Measurements from ENCODE around the gene FHL2.
A peak's percentile ranks its signal among the peaks of the same experiment; 100 is the strongest.

FHL2 gene

DNA sequence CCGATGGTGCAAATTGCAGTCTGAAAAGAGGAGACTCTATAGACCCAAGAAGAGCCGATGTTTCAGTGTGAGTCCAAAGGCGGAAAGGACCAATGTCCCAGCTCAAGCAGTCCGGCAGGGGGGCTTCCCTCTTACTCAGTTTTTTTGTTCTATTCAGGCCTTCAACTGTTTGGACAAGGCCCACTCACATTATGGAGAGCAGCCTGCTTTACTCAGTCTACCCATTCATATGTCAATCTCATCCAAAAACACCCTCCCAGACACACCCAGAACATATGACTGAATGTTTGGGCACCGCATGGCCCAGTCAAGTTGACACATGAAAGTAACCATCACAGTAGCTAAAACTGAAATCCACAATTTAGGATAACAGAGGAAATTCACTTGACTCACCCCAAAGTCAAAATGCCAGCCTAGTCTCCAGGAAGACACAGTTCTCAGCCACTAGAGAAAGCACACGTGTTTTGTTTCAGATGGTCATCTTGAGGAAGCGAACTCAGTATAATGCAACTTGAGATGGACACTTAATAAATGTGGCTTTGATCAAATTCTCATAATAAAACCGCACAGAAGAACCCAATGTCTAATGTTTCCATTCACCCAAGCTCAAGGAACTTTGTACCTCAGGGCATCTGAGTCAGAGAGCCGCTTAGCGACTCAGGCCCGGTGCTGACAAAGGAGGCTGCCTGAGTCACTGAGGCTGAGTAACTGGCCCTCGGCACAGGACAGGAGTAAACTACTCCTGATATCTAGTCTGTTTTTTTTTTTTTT lies 2.4 kb downstream of the FHL2 start:
- peak; percentile 82 to 86 for DNase-seq

DNA sequence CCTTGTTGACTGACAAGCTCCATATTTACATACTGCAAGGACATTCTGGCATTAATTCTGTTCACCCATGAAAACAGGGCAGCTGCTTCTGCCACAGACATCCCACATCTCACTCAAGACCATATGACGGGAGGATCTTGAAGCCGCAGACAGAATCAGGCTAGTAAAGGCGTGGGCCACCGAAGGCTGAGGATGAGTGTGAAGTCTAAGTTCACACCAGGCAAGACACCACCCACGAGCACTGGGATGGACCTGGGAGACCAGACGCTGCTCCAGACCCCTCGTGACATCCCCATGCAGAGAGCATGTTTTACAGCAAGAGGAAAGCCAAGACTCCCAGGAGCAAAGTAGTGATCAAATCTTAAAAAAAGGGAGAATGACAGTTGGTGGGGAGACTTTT lies 3.2 kb downstream of the FHL2 start:
- no peak for DNase-seq

GRCh38 chr2:105394951-105395611 lies 3.8 kb downstream of the FHL2 start:
- DNase-seq = no peak

GRCh38 chr2:105393373-105394055 lies 5.3 kb downstream of the FHL2 start:
- no peak for DNase-seq

GRCh38 chr2:105391763-105392662 lies 6.8 kb downstream of the FHL2 start:
- no peak for DNase-seq

DNA sequence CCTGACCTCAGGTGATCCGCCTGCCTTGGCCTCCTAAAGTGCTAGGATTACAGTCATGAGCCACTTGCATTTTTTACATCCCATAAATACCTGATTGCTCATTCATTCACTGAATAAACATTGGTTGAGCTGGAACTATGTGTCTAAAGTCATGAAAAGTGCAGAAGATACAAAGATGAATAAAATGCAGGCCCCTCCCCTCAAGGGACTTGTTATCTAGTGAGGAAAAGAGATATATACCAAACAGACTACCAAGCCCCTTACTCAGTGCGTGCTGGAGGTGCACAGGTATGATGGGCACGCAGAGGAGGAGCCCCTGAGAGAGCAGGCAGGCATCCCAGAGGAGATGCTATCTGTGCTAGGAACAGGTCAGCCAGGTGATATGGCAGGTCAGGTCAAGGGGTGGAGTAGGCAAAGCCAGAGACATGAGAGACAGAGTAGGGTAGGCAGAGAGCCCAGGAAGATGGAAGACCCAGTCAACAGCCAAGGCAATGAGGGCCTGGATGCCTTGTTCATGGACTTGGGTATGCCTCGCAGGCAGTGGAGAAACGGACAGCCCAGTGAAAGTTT lies 7.7 kb downstream of the FHL2 start:
- peak in 1 of 2 experiments; percentile 15 for DNase-seq

DNA sequence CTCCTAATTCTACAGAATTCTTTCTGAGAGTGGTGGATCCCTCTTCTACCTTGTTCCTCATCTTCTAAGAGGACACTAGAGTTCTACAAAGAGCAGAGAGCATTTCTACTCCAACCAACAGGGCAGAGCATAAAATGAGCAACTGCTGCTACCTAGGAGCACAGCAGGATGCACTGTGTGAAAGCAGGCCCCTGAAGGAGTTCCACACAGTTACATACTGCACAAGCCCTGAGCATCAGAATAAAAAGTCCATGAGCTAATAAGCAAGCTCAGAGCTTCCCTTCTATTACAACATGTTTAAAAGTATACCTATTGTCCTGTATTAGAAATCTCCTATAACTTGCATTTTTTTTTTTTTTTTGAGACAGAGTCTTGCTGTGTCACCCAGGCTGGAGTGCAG lies 8.4 kb downstream of the FHL2 start:
- no peak for DNase-seq

- DNase-seq = no peak
These were observed 9.9 kb downstream of the FHL2 start for GRCh38 chr2:105388971-105389381.

GRCh38 chr2:105387225-105387624 lies 11.6 kb downstream of the FHL2 start:
- DNase-seq = no peak

- no peak for DNase-seq
These were observed 12.9 kb downstream of the FHL2 start for GRCh38 chr2:105385731-105386540.

GRCh38 chr2:105384861-105385260 lies 14.0 kb downstream of the FHL2 start:
- DNase-seq = no peak

GRCh38 chr2:105384216-105384615 lies 14.6 kb downstream of the FHL2 start:
- no peak for DNase-seq

DNA sequence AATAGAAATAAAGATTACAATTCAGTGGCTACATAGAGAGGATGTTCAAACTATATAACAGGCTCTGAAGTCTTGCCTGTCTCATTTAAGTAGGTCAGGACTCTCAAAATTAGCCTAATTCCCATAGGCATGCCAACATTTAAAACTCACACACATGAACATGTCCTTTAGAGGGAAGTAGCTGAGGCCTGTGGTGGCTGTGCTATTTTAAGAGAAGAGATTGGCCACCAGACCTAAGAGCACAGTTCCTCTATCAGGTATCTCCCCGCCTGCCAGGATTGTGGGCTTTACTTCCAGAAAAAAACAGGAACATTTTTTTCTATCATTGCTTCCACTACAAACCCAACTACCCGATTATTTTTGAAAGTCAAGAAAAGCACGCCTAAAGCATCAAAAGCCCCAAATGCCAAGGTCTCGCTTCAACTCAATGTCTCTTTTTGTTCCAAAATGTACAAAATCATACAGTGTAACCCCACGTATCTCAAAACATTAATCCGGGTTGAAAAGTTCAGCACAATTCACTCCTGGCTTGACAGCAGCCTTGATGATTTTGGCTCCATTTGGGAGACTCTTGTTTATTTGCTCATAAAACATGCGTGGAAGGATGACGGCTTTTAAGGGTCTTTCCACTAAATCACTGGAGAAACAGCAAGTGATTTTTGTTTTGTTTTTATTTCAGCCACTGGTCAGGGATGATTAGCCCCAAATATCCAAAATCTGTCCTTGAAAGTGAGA lies 15.3 kb downstream of the FHL2 start:
- no peak for DNase-seq

DNA sequence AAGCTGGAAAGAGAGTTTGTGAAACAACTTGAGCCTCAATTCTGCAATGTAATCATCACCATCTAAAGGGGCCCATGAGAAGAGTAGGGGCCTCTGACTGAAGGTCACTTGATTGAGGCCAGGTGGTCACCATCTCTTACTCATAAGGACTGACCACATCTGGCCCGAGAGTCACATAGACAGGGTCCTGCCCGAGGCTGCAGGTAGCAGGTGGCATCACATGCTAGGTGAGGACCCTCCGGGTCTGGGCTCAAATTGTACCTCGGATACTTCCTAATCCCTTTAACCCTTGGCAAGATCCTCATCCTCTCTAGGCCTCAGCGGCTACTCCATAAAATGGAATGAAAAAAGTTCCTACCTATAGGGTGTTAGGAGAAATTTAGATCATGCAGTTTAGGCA lies 16.7 kb downstream of the FHL2 start:
- DNase-seq = no peak

- no peak for DNase-seq
These were observed 17.7 kb downstream of the FHL2 start for GRCh38 chr2:105381101-105381668.

GRCh38 chr2:105380432-105381100 lies 18.3 kb downstream of the FHL2 start:
- DNase-seq = no peak

DNA sequence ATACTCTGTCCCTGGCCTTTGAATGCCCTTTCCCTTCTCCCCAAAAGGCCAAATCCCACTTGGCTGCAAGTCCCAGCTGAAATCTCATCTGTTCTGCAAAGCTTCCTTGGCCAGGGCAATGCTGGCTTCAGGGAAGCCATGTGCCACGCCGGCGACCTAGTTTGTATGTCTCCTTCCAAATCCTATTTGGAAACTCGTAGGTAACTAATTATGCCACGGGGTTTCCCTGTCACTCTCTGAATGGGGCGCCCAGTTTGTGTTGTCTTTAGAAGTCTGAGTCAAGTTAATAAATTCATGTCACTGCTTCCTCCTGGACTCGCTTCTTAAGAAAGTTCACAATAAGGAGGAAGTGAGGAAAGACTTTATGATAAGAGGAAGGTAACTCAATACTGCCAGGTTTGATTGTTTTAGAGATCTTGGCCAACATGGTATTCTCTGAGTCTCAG lies 19.1 kb downstream of the FHL2 start:
- no peak for DNase-seq

- DNase-seq = no peak
These were observed 19.9 kb downstream of the FHL2 start for GRCh38 chr2:105378921-105379383.

DNA sequence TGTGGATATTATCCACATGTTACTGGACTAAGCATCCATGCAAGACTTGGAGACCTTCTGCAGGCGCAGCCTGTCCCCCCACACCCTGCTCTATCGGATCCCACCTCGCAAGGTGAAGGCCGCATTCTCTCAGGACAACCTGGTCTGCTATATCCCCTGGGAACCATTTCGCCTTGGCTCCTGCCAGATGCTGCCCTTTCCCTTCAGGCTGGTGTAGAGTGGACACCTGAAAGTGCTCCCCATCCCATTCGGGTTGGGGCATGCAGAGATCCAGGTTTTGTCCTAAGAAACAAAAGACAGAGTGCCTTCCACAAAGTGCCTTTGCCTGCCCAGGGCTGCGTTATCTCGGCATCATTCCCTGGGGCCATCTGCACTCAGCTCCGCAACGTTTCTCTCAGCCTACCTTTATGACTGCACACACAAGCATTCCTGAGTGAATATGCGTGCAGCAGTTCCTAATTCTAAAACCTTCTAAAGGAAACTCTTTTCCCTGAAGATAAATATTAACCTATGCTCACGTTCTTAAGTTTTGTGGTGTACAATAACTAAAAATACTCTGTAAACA lies 20.5 kb downstream of the FHL2 start:
- no peak for DNase-seq

Measured in SW 1271 (cell line).